IMR-90 (cell line): ENCODE data around the gene ARHGAP8. TPM values are rescaled to one million over a fixed set of nuclear protein-coding genes. Genes with fewer than 3 reads are reported as not detected.

Experiments
- ATAC-seq: fragments of 200-7000 bp; cut with Tn5 transposase; 2 replicates; pipeline ENCODE4 v1.9.1; 2020; ENCODE audit warnings: low read depth, mild to moderate bottlenecking, moderate library complexity
- BruUV-seq: library from RNA; stranded (reverse); fragments of 400-500 nt; replicated peaks from 2 replicates; lab custom pipeline; 2021; lab: Mats Ljungman, UMichigan
- CTCF ChIA-PET: fragments of 300-600 bp; formaldehyde crosslinking; extraction: SDS; loops from one replicate; lab custom pipeline; 2021; ENCODE audit warnings: antibody characterized with exemption; lab: Yijun Ruan, JAX
- POLR2A ChIA-PET: fragments of 300-600 bp; sonication (Branson Sonifier 250); formaldehyde crosslinking; loops from one replicate; lab custom pipeline; 2022; ENCODE audit warnings: antibody characterized with exemption; ENCODE audit not compliant: unreplicated experiment; lab: Charles Lee
- DNase-seq: peaks from one replicate; pipeline ENCODE4 v3.0.0; 2013
- H2AFZ ChIP-seq: replicated peaks from 2 replicates; pipeline ENCODE3; 2013; ENCODE audit warnings: low read length, mild to moderate bottlenecking; ENCODE audit not compliant: poor library complexity
- H2AK5ac ChIP-seq: 2 replicates; pipeline ENCODE4 v1.6.1; 2013; ENCODE audit warnings: low read depth, low read length, inconsistent platforms
- H2AK9ac ChIP-seq: replicated peaks from 2 replicates; pipeline ENCODE3; 2013; ENCODE audit warnings: mild to moderate bottlenecking, low read depth, low read length, moderate library complexity; ENCODE audit not compliant: poor library complexity
- H2BK120ac ChIP-seq: 2 replicates; pipeline ENCODE4 v1.6.1; 2013; ENCODE audit warnings: low read depth, low read length, inconsistent platforms
- H2BK15ac ChIP-seq: 3 replicates; pipeline ENCODE4 v1.6.1; 2013; ENCODE audit warnings: low read depth, low read length, inconsistent platforms
- H2BK20ac ChIP-seq: 2 replicates; pipeline ENCODE4 v1.6.1; 2013; ENCODE audit warnings: low read depth, mild to moderate bottlenecking, inconsistent platforms, low read length, moderate library complexity
- H2BK5ac ChIP-seq: 2 replicates; pipeline ENCODE4 v1.6.1; 2013; ENCODE audit warnings: mild to moderate bottlenecking, low read depth, low read length, inconsistent platforms; ENCODE audit not compliant: poor library complexity, severe bottlenecking
- H3K14ac ChIP-seq: replicated peaks from 2 replicates; pipeline ENCODE4 v1.6.1; 2013; ENCODE audit warnings: low read depth, low read length, inconsistent platforms
- H3K18ac ChIP-seq: 2 replicates; pipeline ENCODE4 v1.6.1; 2013; ENCODE audit warnings: low read depth, low read length, control low read depth
- H3K23ac ChIP-seq: 2 replicates; pipeline ENCODE4 v1.6.1; 2013; ENCODE audit warnings: low read depth, low read length, inconsistent platforms
- H3K27ac ChIP-seq: 2 replicates; pipeline ENCODE4 v1.5.1; 2013; ENCODE audit warnings: mild to moderate bottlenecking, control low read depth, low read length; ENCODE audit not compliant: insufficient read depth
- H3K27me3 ChIP-seq: 2 replicates; pipeline ENCODE4 v1.6.1; 2013; ENCODE audit warnings: low read length; ENCODE audit not compliant: control insufficient read depth, insufficient read depth
- H3K36me3 ChIP-seq: 2 replicates; pipeline ENCODE4 v1.6.1; 2013; ENCODE audit warnings: low read length, mixed read lengths; ENCODE audit not compliant: control insufficient read depth, insufficient read depth
- H3K4ac ChIP-seq: 2 replicates; pipeline ENCODE4 v1.6.1; 2013; ENCODE audit warnings: low read depth, low read length, inconsistent platforms
- H3K4me1 ChIP-seq: 2 replicates; pipeline ENCODE4 v1.6.1; 2013; ENCODE audit warnings: low read length, mixed read lengths; ENCODE audit not compliant: control insufficient read depth, insufficient read depth
- H3K4me2 ChIP-seq: 2 replicates; pipeline ENCODE4 v1.6.1; 2013; ENCODE audit warnings: low read depth, mild to moderate bottlenecking, control low read depth, low read length, moderate library complexity
- H3K4me3 ChIP-seq: 2 replicates; pipeline ENCODE4 v1.5.1; 2013; ENCODE audit warnings: low read depth, mild to moderate bottlenecking, control low read depth, low read length, moderate library complexity; ENCODE audit not compliant: insufficient read depth
- H3K56ac ChIP-seq: 2 replicates; pipeline ENCODE4 v1.6.1; 2013; ENCODE audit warnings: low read length, inconsistent platforms; ENCODE audit not compliant: insufficient read depth; ENCODE audit errors: extremely low read depth
- H3K79me1 ChIP-seq, 2 experiments: 2 replicates each; pipeline ENCODE4 v1.6.1; 2013; ENCODE audit warnings: low read length in 2 of 2, inconsistent platforms in 1 of 2, low read depth in 1 of 2
- H3K9ac ChIP-seq: 2 replicates; pipeline ENCODE4 v1.6.1; 2013; ENCODE audit warnings: low read depth, low read length, control low read depth
- H3K9me1 ChIP-seq: 2 replicates; pipeline ENCODE4 v1.6.1; 2013; ENCODE audit warnings: low read length, inconsistent platforms; ENCODE audit not compliant: insufficient read depth
- H3K9me3 ChIP-seq: 2 replicates; pipeline ENCODE4 v1.6.1; 2013; ENCODE audit warnings: low read length; ENCODE audit not compliant: control insufficient read depth, insufficient read depth
- H4K20me1 ChIP-seq: 2 replicates; pipeline ENCODE4 v1.6.1; 2013; ENCODE audit warnings: low read length, inconsistent platforms; ENCODE audit not compliant: insufficient read depth
- H4K5ac ChIP-seq: 2 replicates; pipeline ENCODE4 v1.6.1; 2013; ENCODE audit warnings: mild to moderate bottlenecking, low read depth, low read length, control low read depth
- H4K8ac ChIP-seq, 2 experiments: 2 replicates each; pipeline ENCODE4 v1.6.1; 2013; ENCODE audit warnings: low read depth in 2 of 2, low read length in 2 of 2, control low read depth in 1 of 2, inconsistent platforms in 1 of 2
- H4K91ac ChIP-seq: 2 replicates; pipeline ENCODE4 v1.6.1; 2013; ENCODE audit warnings: low read depth, low read length, inconsistent platforms; ENCODE audit not compliant: insufficient read depth
- BHLHE40 ChIP-seq: fragments of 150-350 bp; IDR thresholded peaks from 2 replicates; pipeline ENCODE4 v1.6.1; 2016; ENCODE audit warnings: mild to moderate bottlenecking, low read depth, low read length
- CEBPB ChIP-seq: IDR thresholded peaks from 2 replicates; pipeline ENCODE4 v1.6.1; 2012; ENCODE audit warnings: low read depth, low read length, improper control_type of control experiment
- CHD1 ChIP-seq: IDR thresholded peaks from 2 replicates; pipeline ENCODE4 v1.6.1; 2012; ENCODE audit warnings: low read depth, low read length, improper control_type of control experiment
- CTCF ChIP-seq: conservative IDR thresholded peaks from 2 replicates; pipeline ENCODE4 v1.5.1; 2012; ENCODE audit warnings: mild to moderate bottlenecking, low read depth, low read length, improper control_type of control experiment
- FOS ChIP-seq: fragments of 150-350 bp; IDR thresholded peaks from 2 replicates; pipeline ENCODE4 v1.6.1; 2016; ENCODE audit warnings: low read depth, low read length
- MAFK ChIP-seq: IDR thresholded peaks from 2 replicates; pipeline ENCODE4 v1.6.1; 2012; ENCODE audit warnings: low read depth, low read length, improper control_type of control experiment
- MAZ ChIP-seq: IDR thresholded peaks from 2 replicates; pipeline ENCODE4 v1.6.1; 2012; ENCODE audit warnings: low read depth, mild to moderate bottlenecking, low read length, improper control_type of control experiment, moderate library complexity, borderline replicate concordance
- MXI1 ChIP-seq: IDR thresholded peaks from 2 replicates; pipeline ENCODE4 v1.6.1; 2012; ENCODE audit warnings: low read depth, mild to moderate bottlenecking, low read length, moderate library complexity, borderline replicate concordance
- NFE2L2 ChIP-seq: fragments of 150-350 bp; IDR thresholded peaks from 2 replicates; pipeline ENCODE4 v1.6.1; 2016; ENCODE audit warnings: low read depth, mild to moderate bottlenecking, low read length
- POLR2A ChIP-seq: IDR thresholded peaks from 2 replicates; pipeline ENCODE4 v1.6.1; 2012; ENCODE audit warnings: mild to moderate bottlenecking, low read depth, low read length
- RAD21 ChIP-seq: IDR thresholded peaks from 2 replicates; pipeline ENCODE4 v1.6.1; 2012; ENCODE audit warnings: low read length, improper control_type of control experiment
- RCOR1 ChIP-seq: IDR thresholded peaks from 2 replicates; pipeline ENCODE4 v1.6.1; 2012; ENCODE audit warnings: mild to moderate bottlenecking, low read length, improper control_type of control experiment; ENCODE audit not compliant: insufficient replicate concordance
- RFX5 ChIP-seq: IDR thresholded peaks from 2 replicates; pipeline ENCODE4 v1.8.0; 2012; ENCODE audit warnings: low read depth, mild to moderate bottlenecking, low read length, moderate library complexity
- SMC3 ChIP-seq: fragments of 150-350 bp; IDR thresholded peaks from 2 replicates; pipeline ENCODE4 v1.6.1; 2016; ENCODE audit warnings: low read depth, mild to moderate bottlenecking, antibody characterized with exemption, low read length, moderate library complexity
- USF2 ChIP-seq: fragments of 150-350 bp; IDR thresholded peaks from 2 replicates; pipeline ENCODE4 v1.6.1; 2017; ENCODE audit warnings: mild to moderate bottlenecking, antibody characterized with exemption, low read length, low read depth
- WGBS, 2 experiments: methylation state at CpG; one replicate each; pipeline versions ENCODE4 v1.1.5 to v1.1.7; 2013; ENCODE audit warnings: missing lambda C conversion rate in 2 of 2; ENCODE audit not compliant: insufficient read length in 1 of 2; ENCODE audit errors: extremely low coverage in 2 of 2; 5-methylcytosine and 5-hydroxymethylcytosine counted together
- dilution Hi-C: fragments of 300-500 bp; cut with HindIII; formaldehyde crosslinking; loops from one replicate; pipeline ENCODE4 v1.14.3; 2018; ENCODE audit warnings: low sequenced_read_pairs; ENCODE audit not compliant: unreplicated experiment
- in situ Hi-C: fragments of 300-500 bp; cut with MboI; formaldehyde crosslinking; loops from 3 replicates; pipeline ENCODE4 v1.14.3; 2019; ENCODE audit warnings: low sequenced_read_pairs, inconsistent platforms, mixed read lengths
- intact Hi-C: fragments of 100-400 bp; cut with micrococcal nuclease; formaldehyde crosslinking; loops from 2 replicates; pipeline ENCODE4 v1.10.0; 2022
- polyA plus RNA-seq, 3 experiments: library from polyadenylated mRNA; depleted of rRNA; stranded (reverse); fragments of >200 nt; gene quantifications; 2 replicates each; pipeline ENCODE4 v1.2.3, GENCODE V29; 2012; ENCODE audit warnings: low replicate concordance in 1 of 3
- total RNA-seq: library from RNA; depleted of rRNA; stranded (reverse); fragments of >200 nt; gene quantifications from 2 replicates; pipeline ENCODE4 v1.2.3, GENCODE V29; 2012

ARHGAP8 gene
- total and polyA plus RNA-seq, 2 of the 4 experiments (the other 2 are of a cell fraction) = 0.18 to 0.21 TPM

DNA sequence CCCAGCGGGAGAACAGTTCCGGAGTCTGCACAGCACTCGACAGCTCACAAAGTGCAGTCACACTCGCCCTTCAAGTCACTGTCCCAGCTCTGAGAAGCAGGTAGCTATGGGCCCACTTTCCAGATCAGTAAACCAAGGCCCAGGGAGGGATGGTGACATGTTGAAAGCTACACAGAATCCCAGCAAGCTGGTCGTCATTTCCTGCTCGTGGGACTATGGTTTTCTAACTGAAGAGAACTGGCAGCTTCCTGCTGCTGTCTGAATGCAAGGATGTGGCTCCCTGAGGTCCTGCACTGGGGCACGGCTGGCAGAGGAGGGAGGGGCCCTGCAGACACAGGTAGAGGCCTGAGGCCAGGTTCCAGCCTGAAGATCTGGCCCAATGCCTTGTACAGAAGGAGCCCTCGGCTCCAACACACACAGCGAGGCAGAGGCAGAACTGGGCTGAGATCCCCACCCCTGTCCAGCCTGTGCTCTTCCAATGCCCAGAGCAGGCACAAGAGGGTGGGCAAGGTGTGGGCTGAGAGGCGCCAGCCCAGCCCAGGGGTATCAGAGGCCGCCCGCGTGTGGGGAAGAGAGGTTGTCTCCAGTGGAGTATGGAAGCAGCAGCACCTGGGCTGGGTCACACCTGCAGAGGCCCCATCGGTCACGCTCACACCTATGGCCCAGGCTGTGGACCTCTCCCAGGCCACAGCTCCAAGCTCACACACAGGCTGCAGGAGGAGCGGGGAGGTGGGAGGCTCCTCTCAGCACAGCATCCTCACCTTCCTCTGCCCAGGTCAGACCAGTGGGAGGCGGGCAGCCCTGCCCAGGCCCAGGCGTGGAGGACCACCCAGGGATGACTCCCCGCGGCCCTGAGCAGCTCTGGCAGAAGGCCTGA is 138.3 kb downstream of the ARHGAP8 start:
- Histone ChIP-seq H2AFZ (no peak overlapping the region), H3K9me1 (no peaks in the 10 kb centered on the region), H3K36me3 (no peaks in the 10 kb centered on the region), H3K79me1 (no peaks in the 10 kb centered on the region), H4K5ac (no peak overlapping the region), H3K4me2 (no peak overlapping the region), H2AK5ac (no peak overlapping the region), H2BK15ac (no peak overlapping the region), H3K9me3 (no peaks in the 10 kb centered on the region), H4K91ac (no peak overlapping the region), H2BK120ac (no peak overlapping the region), H3K56ac (no peak overlapping the region), H3K4ac (no peak overlapping the region), H2BK5ac (no peak overlapping the region), H3K18ac (no peak overlapping the region), H2BK20ac (no peak overlapping the region), H3K27ac (no peak overlapping the region), H2AK9ac (no peak overlapping the region), H3K4me1 (no peaks in the 10 kb centered on the region), H3K14ac (no peak overlapping the region), H3K9ac (no peak overlapping the region), H4K8ac (no peak overlapping the region), H3K4me3 (no peak overlapping the region), H4K20me1 (no peaks in the 10 kb centered on the region), H3K23ac (no peak overlapping the region), H3K27me3 (peaks cover 3% of the 10 kb centered on the region; the same call in 1 of the 2 replicates)
- ChIA-PET CTCF (no interaction called here), POLR2A (no interaction called here)
- no peak for ATAC-seq
- no peak for DNase-seq
- WGBS, 2 experiments = 63% methylated on average over 7 of the region's 20 CpGs; no CpG with 5 or more reads in 1 of the 2 experiments
- dilution Hi-C loops = no loop called here
- intact Hi-C loops = no loop called here
- in situ Hi-C loops = no loop called here
- BruUV-seq = no TSS peak
- TF ChIP-seq NFE2L2 = no peak
- no peak for TF ChIP-seq SMC3
- no peak for TF ChIP-seq RFX5
- no peak for TF ChIP-seq FOS
- TF ChIP-seq POLR2A = no peak
- TF ChIP-seq BHLHE40 = no peak
- TF ChIP-seq MXI1 = no peak
- TF ChIP-seq RAD21 = no peak
- no peak for TF ChIP-seq RCOR1
- TF ChIP-seq MAZ = no peak
- no peak for TF ChIP-seq CHD1
- no peak for TF ChIP-seq USF2
- TF ChIP-seq CEBPB = no peak
- TF ChIP-seq MAFK = no peak
- no peak for TF ChIP-seq CTCF
